CD1c-positive myeloid dendritic cell (primary cell): ENCODE measurements around the gene HSPA6.
A peak's percentile ranks its signal among the peaks of the same experiment; 100 is the strongest.
"Not testable (repeated sequence)": the region's sequence is repeated elsewhere in the genome, so short reads cannot be mapped to it uniquely, and the experiment has no call there.

ENCODE experiments used
- DNase-seq: peaks from one replicate; pipeline ENCODE4 v3.0.0-alpha.2; 2016; ENCODE audit errors: extremely low spot score

Gene HSPA6

GRCh38 chr1:161532644-161533567 is 8.6 kb downstream of the HSPA6 start:
- peak; percentile 80 for DNase-seq

GRCh38 chr1:161537068-161537669 is 12.8 kb downstream of the HSPA6 start:
- not testable (repeated sequence) for DNase-seq

GRCh38 chr1:161538925-161539479 is 14.7 kb downstream of the HSPA6 start:
- not testable (repeated sequence) for DNase-seq

- peak; percentile 98 for DNase-seq
Observed at GRCh38 chr1:161539731-161540569, 15.6 kb downstream of the HSPA6 start.

GRCh38 chr1:161540570-161540960 is 16.2 kb downstream of the HSPA6 start:
- DNase-seq, result peak; percentile 57

GRCh38 chr1:161542091-161542559 is 17.8 kb downstream of the HSPA6 start:
- peak; percentile 33 for DNase-seq

- DNase-seq, result peak; percentile 67
Observed at GRCh38 chr1:161543125-161543524, 18.8 kb downstream of the HSPA6 start.

- peak; percentile 46 for DNase-seq
Observed at GRCh38 chr1:161545005-161545731, 20.8 kb downstream of the HSPA6 start.

- DNase-seq, result not testable (repeated sequence)
Observed at GRCh38 chr1:161547995-161548741, 23.8 kb downstream of the HSPA6 start.

- not testable (repeated sequence) for DNase-seq
Observed at GRCh38 chr1:161548749-161549406, 24.5 kb downstream of the HSPA6 start.

- peak; percentile 60 for DNase-seq
Observed at GRCh38 chr1:161549652-161550051, 25.3 kb downstream of the HSPA6 start, which contains the start of gene FCGR3A. Gene FCGR3A, minus strand, starts transcription at chr1:161549818. Its CDS starts 82 bp downstream, at chr1:161549736.

GRCh38 chr1:161550942-161551341 is 26.6 kb downstream of the HSPA6 start:
- peak; percentile 28 for DNase-seq

- not testable (repeated sequence) for DNase-seq
Observed at GRCh38 chr1:161553631-161554030, 29.3 kb downstream of the HSPA6 start.

- DNase-seq, result not testable (repeated sequence)
Observed at GRCh38 chr1:161554340-161554739, 30.0 kb downstream of the HSPA6 start.

GRCh38 chr1:161554815-161555417 is 30.6 kb downstream of the HSPA6 start:
- DNase-seq, result peak; percentile 35

- DNase-seq, result not testable (repeated sequence)
Observed at GRCh38 chr1:161556143-161556542, 31.8 kb downstream of the HSPA6 start.

- DNase-seq, result not testable (repeated sequence)
Observed at GRCh38 chr1:161556990-161557389, 32.6 kb downstream of the HSPA6 start.

- DNase-seq, result not testable (repeated sequence)
Observed at GRCh38 chr1:161557506-161558450, 33.4 kb downstream of the HSPA6 start.
